A549 treated with dexamethasone at 1 μM for 4 hours (cell line): Measurements from ENCODE around the gene KIF7. TPM values are rescaled to one million over a fixed set of nuclear protein-coding genes. Genes with fewer than 3 reads are reported as not detected.

ENCODE experiments used
- total RNA-seq: library from RNA; stranded (reverse); fragments of 200-300 nt; extraction: Qiagen RNA extraction; gene quantifications from 5 replicates; pipeline ENCODE4 v1.2.3, GENCODE V29; 2022

The KIF7 gene
- 2.8 to 5.2 TPM (median 4.0 TPM) in 5 replicates for total RNA-seq

GRCh38 chr15:89654847-89655805, at the start of gene KIF7:
Gene KIF7 (minus strand): TSS chr15:89655467. CDS start chr15:89652930, 2,537 bp downstream.

GRCh38 chr15:89690276-89691218, 35.3 kb upstream of the KIF7 start, which contains the start of the genes PEX11A and WDR93:
Gene PEX11A (minus strand): TSS chr15:89690754. CDS start chr15:89690632, 122 bp downstream.
Gene WDR93 (plus strand): TSS chr15:89690811. CDS start chr15:89701747, 10,936 bp downstream.

GRCh38 chr15:89679212-89679611, 23.9 kb upstream of the KIF7 start, which contains the start of gene PLIN1:
Gene PLIN1 (minus strand): TSS chr15:89679367. CDS start chr15:89677489, 1,878 bp downstream.

Other genes with a start within 250 kb of the KIF7 start
- gene RHCG, start 158.9 kb downstream of the KIF7 start, total RNA-seq: 37.0 to 51.0 TPM (median 39.6 TPM) in 5 replicates
- 8.8 to 13.6 TPM (median 12.1 TPM) in 5 replicates for gene TICRR, start 80.0 kb downstream of the KIF7 start, total RNA-seq
- gene PLIN1, start 23.9 kb upstream of the KIF7 start, total RNA-seq: 0.06 to 0.09 TPM (median 0.08 TPM) in 5 replicates
- 7.4 to 9.9 TPM (median 8.5 TPM) in 5 replicates for gene PEX11A, start 35.3 kb upstream of the KIF7 start, total RNA-seq
- gene WDR93, start 35.3 kb upstream of the KIF7 start, total RNA-seq: 0.10 to 0.27 TPM (median 0.17 TPM) in 5 replicates
- gene MESP1, start 95.8 kb upstream of the KIF7 start, total RNA-seq: 1.7 to 6.0 TPM (median 4.4 TPM) in 5 replicates
- 0.25 to 0.63 TPM (median 0.45 TPM) in 4 of 5 replicates, not detected in the other for gene MESP2, start 120.9 kb upstream of the KIF7 start, total RNA-seq
- 80.3 to 96.8 TPM (median 90.1 TPM) in 5 replicates for gene ANPEP, start 159.4 kb upstream of the KIF7 start, total RNA-seq
- gene AP3S2, start 238.5 kb upstream of the KIF7 start, total RNA-seq: 42.3 to 67.9 TPM (median 47.0 TPM) in 5 replicates